ENCODE results near the gene ASCC1. TPM values are rescaled to one million over a fixed set of nuclear protein-coding genes. Genes with fewer than 3 reads are reported as not detected.

ASCC1 gene
- total RNA-seq, 1 donor from 2014 or later, result 38.5 TPM

DNA sequence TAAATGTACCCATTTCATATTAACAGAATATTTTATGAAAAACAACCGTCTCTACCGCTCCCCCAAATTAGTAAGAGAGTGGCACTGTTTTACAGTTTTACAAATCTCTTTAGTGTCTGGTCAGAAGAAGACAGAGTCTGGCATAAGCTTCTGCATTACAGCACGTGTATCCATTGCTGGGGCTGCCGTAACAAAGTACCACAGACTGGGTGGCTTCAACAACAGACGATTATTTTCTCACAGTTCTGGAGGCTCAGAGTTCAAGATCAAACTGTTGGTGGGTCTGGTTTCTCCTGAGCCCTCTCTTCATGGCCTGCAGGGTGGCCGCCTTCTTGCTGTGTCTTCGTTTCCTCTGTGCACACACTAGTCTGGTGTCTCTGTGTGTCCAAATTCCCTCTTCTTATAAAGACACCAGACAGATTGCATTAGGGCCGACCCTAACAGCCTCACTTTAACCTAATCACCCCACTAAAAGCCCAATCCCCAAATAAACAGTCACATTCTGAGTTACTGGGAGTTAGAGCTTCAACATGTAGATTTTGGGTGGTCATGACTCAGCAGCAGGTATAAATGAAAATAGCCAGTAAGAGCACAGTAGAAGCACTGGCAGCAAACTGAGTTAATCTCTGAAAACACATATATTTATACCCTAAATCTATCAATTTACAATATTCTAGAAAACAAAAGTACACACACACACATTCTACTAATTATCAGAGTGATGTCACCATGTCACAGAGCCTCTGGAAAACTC, 123.7 kb downstream of the ASCC1 start:
- no peaks in the 10 kb centered on the region for H3K9me3 ChIP-seq
- peaks cover 10% of the 10 kb centered on the region for H3K27me3 ChIP-seq
- peaks cover 16% of the 10 kb centered on the region for H3K4me1 ChIP-seq
- TF ChIP-seq POLR2AphosphoS5 (IDR thresholded peaks at IDR 0.05; ENCODE audit: insufficient read depth in 1 of 2, low read depth in 1 of 2), result no peak
- no peak for TF ChIP-seq POLR2A (IDR thresholded peaks at IDR 0.05)
- TF ChIP-seq, protein P1, sequence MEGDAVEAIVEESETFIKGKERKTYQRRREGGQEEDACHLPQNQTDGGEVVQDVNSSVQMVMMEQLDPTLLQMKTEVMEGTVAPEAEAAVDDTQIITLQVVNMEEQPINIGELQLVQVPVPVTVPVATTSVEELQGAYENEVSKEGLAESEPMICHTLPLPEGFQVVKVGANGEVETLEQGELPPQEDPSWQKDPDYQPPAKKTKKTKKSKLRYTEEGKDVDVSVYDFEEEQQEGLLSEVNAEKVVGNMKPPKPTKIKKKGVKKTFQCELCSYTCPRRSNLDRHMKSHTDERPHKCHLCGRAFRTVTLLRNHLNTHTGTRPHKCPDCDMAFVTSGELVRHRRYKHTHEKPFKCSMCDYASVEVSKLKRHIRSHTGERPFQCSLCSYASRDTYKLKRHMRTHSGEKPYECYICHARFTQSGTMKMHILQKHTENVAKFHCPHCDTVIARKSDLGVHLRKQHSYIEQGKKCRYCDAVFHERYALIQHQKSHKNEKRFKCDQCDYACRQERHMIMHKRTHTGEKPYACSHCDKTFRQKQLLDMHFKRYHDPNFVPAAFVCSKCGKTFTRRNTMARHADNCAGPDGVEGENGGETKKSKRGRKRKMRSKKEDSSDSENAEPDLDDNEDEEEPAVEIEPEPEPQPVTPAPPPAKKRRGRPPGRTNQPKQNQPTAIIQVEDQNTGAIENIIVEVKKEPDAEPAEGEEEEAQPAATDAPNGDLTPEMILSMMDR (IDR thresholded peaks at IDR 0.05), result no peak
- H3K36me3 ChIP-seq, result peaks cover 0 to 3% of the 10 kb centered on the region in 2 donors
- intact Hi-C loops (cut with DNase I), result no loop called here
- H3K27ac ChIP-seq, result no peak overlapping the region
- no peak overlapping the region for H3K4me3 ChIP-seq
- DNase-seq (ENCODE audit: extremely low spot score in 2 of 2), result no peak

GRCh38 chr10:72090326-72090725, 125.8 kb downstream of the ASCC1 start:
- Histone ChIP-seq H3K9me3 (no peaks in the 10 kb centered on the region), H3K27me3 (peaks cover 13% of the 10 kb centered on the region), H3K27ac (no peak overlapping the region), H3K36me3 (peaks cover 0 to 3% of the 10 kb centered on the region in 2 donors), H3K4me1 (peaks cover 20% of the 10 kb centered on the region), H3K4me3 (no peak overlapping the region)
- DNase-seq (ENCODE audit: extremely low spot score in 2 of 2), result no peak
- no peak for TF ChIP-seq POLR2A (IDR thresholded peaks at IDR 0.05)
- TF ChIP-seq POLR2AphosphoS5 (IDR thresholded peaks at IDR 0.05; ENCODE audit: insufficient read depth in 1 of 2, low read depth in 1 of 2), result no peak
- intact Hi-C loops (cut with DNase I), result no loop called here

DNA sequence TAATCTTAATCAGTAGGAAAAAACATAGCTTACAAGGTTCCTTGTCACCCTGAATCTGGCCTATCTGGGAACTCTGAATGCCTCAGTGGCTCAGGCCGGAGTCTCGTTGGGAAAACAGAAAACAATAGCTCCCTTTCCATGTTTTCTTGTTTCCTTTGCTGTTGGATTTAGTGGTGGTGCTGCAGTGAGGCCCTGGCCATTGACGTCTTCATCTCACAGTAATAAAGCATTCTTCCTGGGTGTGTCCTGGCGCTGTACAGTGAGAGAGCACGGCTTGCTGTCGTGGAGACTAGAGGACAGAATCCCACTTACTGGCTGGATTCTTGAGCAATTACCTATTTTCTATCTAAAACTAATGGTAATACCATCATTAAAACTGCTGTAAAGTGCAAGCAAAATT, 126.5 kb downstream of the ASCC1 start:
- Histone ChIP-seq H3K27me3 (peaks cover 13% of the 10 kb centered on the region), H3K36me3 (peaks cover 0 to 3% of the 10 kb centered on the region in 2 donors), H3K4me1 (peaks cover 20% of the 10 kb centered on the region), H3K9me3 (no peaks in the 10 kb centered on the region), H3K4me3 (no peak overlapping the region), H3K27ac (no peak overlapping the region)
- TF ChIP-seq POLR2A (IDR thresholded peaks at IDR 0.05) (no peak), POLR2AphosphoS5 (IDR thresholded peaks at IDR 0.05; ENCODE audit: insufficient read depth in 1 of 2, low read depth in 1 of 2) (no peak)
- TF ChIP-seq, protein P1 (IDR thresholded peaks at IDR 0.05), result no peak
- intact Hi-C loops (cut with DNase I), result no loop called here
- no peak for DNase-seq (ENCODE audit: extremely low spot score in 2 of 2)

GRCh38 chr10:72088889-72089575, 127.0 kb downstream of the ASCC1 start:
- intact Hi-C loops (cut with DNase I), result no loop called here
- Histone ChIP-seq H3K4me3 (peak overlapping the region; percentile 40 to 47), H3K27ac (peak overlapping the region; percentile 44), H3K9me3 (no peaks in the 10 kb centered on the region), H3K27me3 (peaks cover 13% of the 10 kb centered on the region), H3K36me3 (no peaks in the 10 kb centered on the region), H3K4me1 (peaks cover 20% of the 10 kb centered on the region)
- no peak for DNase-seq (ENCODE audit: extremely low spot score in 2 of 2)
- TF ChIP-seq, protein P1 (IDR thresholded peaks at IDR 0.05), result no peak
- TF ChIP-seq POLR2A (IDR thresholded peaks at IDR 0.05) (no peak), POLR2AphosphoS5 (IDR thresholded peaks at IDR 0.05; ENCODE audit: insufficient read depth in 1 of 2, low read depth in 1 of 2) (no peak)

GRCh38 chr10:72087969-72088888, 127.8 kb downstream of the ASCC1 start, which contains the start of gene SPOCK2:
TSS of gene SPOCK2 (minus strand) at chr10:72088551. CDS start at chr10:72088328, 223 bp downstream.
- intact Hi-C loops (cut with DNase I), result no loop called here
- TF ChIP-seq POLR2AphosphoS5 (IDR thresholded peaks at IDR 0.05; ENCODE audit: insufficient read depth in 1 of 2, low read depth in 1 of 2) (peak in 1 of 2 donors; percentile 40), POLR2A (IDR thresholded peaks at IDR 0.05) (peak in 1 of 2 donors; percentile 9)
- TF ChIP-seq, protein P1 (IDR thresholded peaks at IDR 0.05), result no peak
- Histone ChIP-seq H3K9me3 (no peaks in the 10 kb centered on the region), H3K27ac (peak within 1 kb of the TSS; percentile 63), H3K27me3 (peaks cover 13% of the 10 kb centered on the region), H3K4me3 (peak within 1 kb of the TSS; percentile 40 to 47), H3K36me3 (no peaks in the 10 kb centered on the region), H3K4me1 (peaks cover 20% of the 10 kb centered on the region)
- no peak for DNase-seq (ENCODE audit: extremely low spot score in 2 of 2)
